Measurements from ENCODE around the gene ATG7.

The ATG7 gene

GRCh38 chr3:11322931-11323330 lies 50.7 kb downstream of the ATG7 start:
- H3K27ac ChIP-seq (ENCODE audit: low read depth, low read length), result no peak overlapping the region
- peaks cover 3% of the 10 kb centered on the region; the same call in 1 of the 2 replicates for H3K36me3 ChIP-seq (ENCODE audit: low read length)
- H3K79me2 ChIP-seq (ENCODE audit: insufficient read depth, low read length), result no peaks in the 10 kb centered on the region
- H2AFZ ChIP-seq (ENCODE audit: low read depth, low read length, severe bottlenecking), result no peak overlapping the region
- no peaks in the 10 kb centered on the region for H3F3A ChIP-seq (ENCODE audit: insufficient read depth)
- H3K9me2 ChIP-seq (replicated peaks; ENCODE audit: insufficient read depth, low read length), result no peaks in the 10 kb centered on the region
- H3K4me3 ChIP-seq (ENCODE audit: insufficient read depth, low read length, poor library complexity, severe bottlenecking), result no peak overlapping the region
- H3K27me3 ChIP-seq (ENCODE audit: low read length), result no peaks in the 10 kb centered on the region
- H3K4me2 ChIP-seq (ENCODE audit: low read depth, low read length, poor library complexity, severe bottlenecking), result no peak overlapping the region
- TF ChIP-seq, protein P1, sequence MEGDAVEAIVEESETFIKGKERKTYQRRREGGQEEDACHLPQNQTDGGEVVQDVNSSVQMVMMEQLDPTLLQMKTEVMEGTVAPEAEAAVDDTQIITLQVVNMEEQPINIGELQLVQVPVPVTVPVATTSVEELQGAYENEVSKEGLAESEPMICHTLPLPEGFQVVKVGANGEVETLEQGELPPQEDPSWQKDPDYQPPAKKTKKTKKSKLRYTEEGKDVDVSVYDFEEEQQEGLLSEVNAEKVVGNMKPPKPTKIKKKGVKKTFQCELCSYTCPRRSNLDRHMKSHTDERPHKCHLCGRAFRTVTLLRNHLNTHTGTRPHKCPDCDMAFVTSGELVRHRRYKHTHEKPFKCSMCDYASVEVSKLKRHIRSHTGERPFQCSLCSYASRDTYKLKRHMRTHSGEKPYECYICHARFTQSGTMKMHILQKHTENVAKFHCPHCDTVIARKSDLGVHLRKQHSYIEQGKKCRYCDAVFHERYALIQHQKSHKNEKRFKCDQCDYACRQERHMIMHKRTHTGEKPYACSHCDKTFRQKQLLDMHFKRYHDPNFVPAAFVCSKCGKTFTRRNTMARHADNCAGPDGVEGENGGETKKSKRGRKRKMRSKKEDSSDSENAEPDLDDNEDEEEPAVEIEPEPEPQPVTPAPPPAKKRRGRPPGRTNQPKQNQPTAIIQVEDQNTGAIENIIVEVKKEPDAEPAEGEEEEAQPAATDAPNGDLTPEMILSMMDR (IDR thresholded peaks at IDR 0.05; ENCODE audit: insufficient read depth, low read length, poor library complexity, severe bottlenecking), result no peak
- no peak for TF ChIP-seq EZH2phosphoT487 (conservative IDR thresholded peaks at IDR 0.05; ENCODE audit: low read length)
- no peaks in the 10 kb centered on the region for H3K9me3 ChIP-seq (ENCODE audit: insufficient read depth, low read length)
- H4K20me1 ChIP-seq (ENCODE audit: low read depth, low read length), result no peaks in the 10 kb centered on the region
- no peak overlapping the region for H3K9ac ChIP-seq (ENCODE audit: low read length)

GRCh38 chr3:11323813-11324212 lies 51.6 kb downstream of the ATG7 start:
- H3K9me3 ChIP-seq (ENCODE audit: insufficient read depth, low read length), result no peaks in the 10 kb centered on the region

DNA sequence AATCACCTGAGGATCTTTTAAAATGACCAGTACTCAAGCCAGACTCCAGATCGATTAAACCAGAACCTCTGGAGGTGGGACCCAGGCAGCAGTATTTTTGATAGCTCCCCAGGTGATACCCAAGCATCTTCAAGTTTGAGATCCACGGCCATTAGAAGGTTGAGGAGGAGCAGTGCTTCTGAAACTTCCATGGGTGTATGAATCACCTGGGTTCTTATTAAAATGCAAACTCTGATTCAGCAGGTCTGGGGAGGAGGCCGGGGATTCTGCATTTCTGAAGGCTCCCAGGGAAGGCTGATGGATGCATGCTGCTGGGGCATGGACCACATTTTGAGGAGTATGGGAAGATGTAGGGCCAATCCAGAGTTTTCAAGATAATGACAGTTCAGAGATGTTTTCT lies 55.4 kb downstream of the ATG7 start:
- H3K36me3 ChIP-seq (ENCODE audit: low read length), result no peaks in the 10 kb centered on the region; the same call in 1 of the 2 replicates
- H3K9me3 ChIP-seq (ENCODE audit: insufficient read depth, low read length), result no peaks in the 10 kb centered on the region
- H3F3A ChIP-seq (ENCODE audit: insufficient read depth), result no peaks in the 10 kb centered on the region
- no peaks in the 10 kb centered on the region for H3K27me3 ChIP-seq (ENCODE audit: low read length)
- no peak overlapping the region for H3K4me3 ChIP-seq (ENCODE audit: insufficient read depth, low read length, poor library complexity, severe bottlenecking)
- H3K4me2 ChIP-seq (ENCODE audit: low read depth, low read length, poor library complexity, severe bottlenecking), result no peak overlapping the region
- H3K79me2 ChIP-seq (ENCODE audit: insufficient read depth, low read length), result no peaks in the 10 kb centered on the region
- H2AFZ ChIP-seq (ENCODE audit: low read depth, low read length, severe bottlenecking), result no peak overlapping the region
- H3K9ac ChIP-seq (ENCODE audit: low read length), result no peak overlapping the region
- no peak overlapping the region for H3K27ac ChIP-seq (ENCODE audit: low read depth, low read length)
- no peak for TF ChIP-seq EZH2phosphoT487 (conservative IDR thresholded peaks at IDR 0.05; ENCODE audit: low read length)
- TF ChIP-seq, protein P1 (IDR thresholded peaks at IDR 0.05; ENCODE audit: insufficient read depth, low read length, poor library complexity, severe bottlenecking), result no peak
- H3K9me2 ChIP-seq (replicated peaks; ENCODE audit: insufficient read depth, low read length), result no peaks in the 10 kb centered on the region
- no peaks in the 10 kb centered on the region for H4K20me1 ChIP-seq (ENCODE audit: low read depth, low read length)

More at GRCh38 chr3:11323813-11324212, 51.6 kb downstream of the ATG7 start:
- no peaks in the 10 kb centered on the region for H3F3A ChIP-seq (ENCODE audit: insufficient read depth)
- H3K9me2 ChIP-seq (replicated peaks; ENCODE audit: insufficient read depth, low read length), result no peaks in the 10 kb centered on the region
- H4K20me1 ChIP-seq (ENCODE audit: low read depth, low read length), result no peaks in the 10 kb centered on the region
- no peaks in the 10 kb centered on the region for H3K79me2 ChIP-seq (ENCODE audit: insufficient read depth, low read length)
- H2AFZ ChIP-seq (ENCODE audit: low read depth, low read length, severe bottlenecking), result no peak overlapping the region
- H3K27ac ChIP-seq (ENCODE audit: low read depth, low read length), result no peak overlapping the region
- no peaks in the 10 kb centered on the region for H3K27me3 ChIP-seq (ENCODE audit: low read length)
- no peak overlapping the region for H3K4me3 ChIP-seq (ENCODE audit: insufficient read depth, low read length, poor library complexity, severe bottlenecking)
- no peak overlapping the region for H3K4me2 ChIP-seq (ENCODE audit: low read depth, low read length, poor library complexity, severe bottlenecking)
- TF ChIP-seq, protein P1 (IDR thresholded peaks at IDR 0.05; ENCODE audit: insufficient read depth, low read length, poor library complexity, severe bottlenecking), result no peak
- no peak for TF ChIP-seq EZH2phosphoT487 (conservative IDR thresholded peaks at IDR 0.05; ENCODE audit: low read length)
- H3K9ac ChIP-seq (ENCODE audit: low read length), result no peak overlapping the region
- no peaks in the 10 kb centered on the region; the same call in 1 of the 2 replicates for H3K36me3 ChIP-seq (ENCODE audit: low read length)

All from SU-DHL-6 (cell line).